Measurements from ENCODE around the gene RASAL1. TPM values are rescaled to one million over a fixed set of nuclear protein-coding genes. Genes with fewer than 3 reads are reported as not detected.
"Not testable (repeated sequence)": the region's sequence is repeated elsewhere in the genome, so short reads cannot be mapped to it uniquely, and the experiment has no call there.

Gene RASAL1
- total RNA-seq, 1 donor from 2014 or later = 1.4 TPM

DNA sequence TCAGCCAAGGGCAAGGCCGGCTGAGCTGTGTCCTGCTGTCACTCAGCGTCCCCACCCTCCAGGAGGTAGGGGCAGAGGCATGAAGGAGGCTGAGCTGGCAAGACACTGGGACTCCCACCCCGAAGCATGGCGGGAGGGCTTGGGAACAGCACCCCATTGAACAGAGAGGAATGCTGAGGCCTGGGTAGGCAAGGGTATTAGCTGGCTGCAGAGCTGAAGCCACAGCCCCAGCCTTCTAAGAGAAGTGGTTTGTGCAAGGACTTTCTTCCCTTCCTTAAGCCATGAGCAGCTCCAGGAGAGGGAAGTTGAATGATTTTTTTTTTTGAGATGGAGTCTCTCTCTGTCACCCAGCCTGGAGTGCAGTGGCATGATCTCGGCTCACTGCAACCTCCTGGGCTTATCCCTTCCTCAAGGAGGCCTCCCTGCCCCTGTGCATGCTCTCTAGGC is 7.3 kb upstream of the RASAL1 start:
- no peak overlapping the region for H3K4me3 Mint-ChIP-seq
- no peak for TF ChIP-seq EZH2 (IDR thresholded peaks at IDR 0.05)
- TF ChIP-seq CTCF (IDR thresholded peaks at IDR 0.05) = no peak
- no peak for TF ChIP-seq EZH2phosphoT487 (IDR thresholded peaks at IDR 0.05)

DNA sequence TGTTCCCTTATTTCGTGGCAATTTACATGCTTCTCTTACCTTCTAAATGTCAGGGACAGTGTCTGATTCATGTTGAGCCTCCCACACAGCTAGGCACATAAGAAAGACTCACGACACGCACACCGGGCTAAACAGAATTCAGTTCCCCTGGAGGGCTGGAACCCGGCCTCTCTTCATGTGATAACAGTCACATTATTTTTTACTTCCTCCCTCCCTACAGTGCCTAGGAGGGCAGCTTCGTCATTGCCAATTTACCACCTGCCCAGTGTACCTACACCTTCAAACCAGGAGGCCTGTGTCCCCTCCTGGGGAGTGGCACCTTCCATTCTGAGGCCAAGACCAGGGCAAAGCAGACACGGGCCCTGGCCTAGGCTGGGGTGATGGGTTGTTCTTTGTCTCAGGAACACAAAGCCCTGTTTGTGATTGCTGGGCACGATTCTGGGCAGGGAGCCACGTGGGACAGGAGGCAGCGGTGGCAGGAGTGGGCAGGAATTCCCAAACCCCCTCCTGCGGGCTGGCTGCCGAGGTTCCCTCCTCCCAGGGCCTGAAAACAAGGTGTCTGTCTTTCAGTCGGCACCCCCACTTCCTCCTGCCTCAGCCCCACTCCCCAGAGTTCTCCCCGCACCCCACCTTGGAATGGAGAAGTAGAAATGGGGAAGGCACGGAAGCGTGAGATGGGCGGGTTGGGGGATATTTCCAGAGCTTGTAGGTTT is 6.8 kb upstream of the RASAL1 start:
- Histone ChIP-seq H3K4me3 (no peak overlapping the region), H3K9ac (no peak overlapping the region), H3F3A (ENCODE audit: low read depth) (no peaks in the 10 kb centered on the region), H2AFZ (replicated peaks) (no peak overlapping the region), H3K27me3 (no peaks in the 10 kb centered on the region), H3K4me1 (no peaks in the 10 kb centered on the region), H4K20me1 (ENCODE audit: low read depth) (no peaks in the 10 kb centered on the region), H3K36me3 (no peaks in the 10 kb centered on the region), H3K4me2 (no peak overlapping the region), H3K79me2 (ENCODE audit: low read depth) (no peaks in the 10 kb centered on the region), H3K9me3 (ENCODE audit: low read depth) (no peaks in the 10 kb centered on the region), H3K27ac (no peak overlapping the region)
- DNase-seq (ENCODE audit: low spot score) = no peak
- Mint-ChIP-seq H3K4me3 (no peak overlapping the region), H3K4me1 (peaks cover 18% of the 10 kb centered on the region), H3K27me3 (ENCODE audit: insufficient read depth, low read depth) (peaks cover 2% of the 10 kb centered on the region), H3K36me3 (no peaks in the 10 kb centered on the region), H3K27ac (peak overlapping the region; percentile 54), H3K9me3 (peaks cover 6% of the 10 kb centered on the region)
- TF ChIP-seq EZH2 (IDR thresholded peaks at IDR 0.05) = no peak
- TF ChIP-seq CTCF (IDR thresholded peaks at IDR 0.05) = no peak
- no peak for TF ChIP-seq EZH2phosphoT487 (IDR thresholded peaks at IDR 0.05)

More for the DNA sequence above, 7.3 kb upstream of the RASAL1 start:
- Histone ChIP-seq H4K20me1 (ENCODE audit: low read depth) (no peaks in the 10 kb centered on the region), H3K9ac (no peak overlapping the region), H3K4me2 (no peak overlapping the region), H3K79me2 (ENCODE audit: low read depth) (no peaks in the 10 kb centered on the region), H3K4me3 (no peak overlapping the region), H3K27me3 (no peaks in the 10 kb centered on the region), H3K4me1 (no peaks in the 10 kb centered on the region), H2AFZ (replicated peaks) (no peak overlapping the region), H3K36me3 (no peaks in the 10 kb centered on the region), H3F3A (ENCODE audit: low read depth) (no peaks in the 10 kb centered on the region), H3K27ac (no peak overlapping the region), H3K9me3 (ENCODE audit: low read depth) (no peaks in the 10 kb centered on the region)
- Mint-ChIP-seq H3K36me3 (no peaks in the 10 kb centered on the region), H3K27ac (peak overlapping the region; percentile 39), H3K4me1 (peaks cover 18% of the 10 kb centered on the region), H3K9me3 (peaks cover 8% of the 10 kb centered on the region), H3K27me3 (ENCODE audit: insufficient read depth, low read depth) (peaks cover 2% of the 10 kb centered on the region)
- DNase-seq (ENCODE audit: low spot score) = no peak

GRCh38 chr12:113141716-113142115 is 6.2 kb upstream of the RASAL1 start:
- not testable (repeated sequence) for H3K27me3 Mint-ChIP-seq (ENCODE audit: insufficient read depth, low read depth); H4K20me1 ChIP-seq (ENCODE audit: low read depth); H3K27me3 ChIP-seq; H3F3A ChIP-seq (ENCODE audit: low read depth); H2AFZ ChIP-seq (replicated peaks); H3K4me2 ChIP-seq; H3K4me3 ChIP-seq; H3K9ac ChIP-seq; DNase-seq (ENCODE audit: low spot score); H3K36me3 ChIP-seq; H3K4me1 ChIP-seq; H3K4me3 Mint-ChIP-seq; H3K79me2 ChIP-seq (ENCODE audit: low read depth); H3K36me3 Mint-ChIP-seq; H3K9me3 ChIP-seq (ENCODE audit: low read depth); H3K27ac ChIP-seq; H3K9me3 Mint-ChIP-seq
- Mint-ChIP-seq H3K27ac (peak overlapping the region; percentile 54), H3K4me1 (peaks cover 20% of the 10 kb centered on the region)

- Mint-ChIP-seq H3K4me3 (no peak overlapping the region), H3K36me3 (no peaks in the 10 kb centered on the region), H3K9me3 (no peaks in the 10 kb centered on the region), H3K4me1 (peaks cover 21% of the 10 kb centered on the region), H3K27me3 (ENCODE audit: insufficient read depth, low read depth) (peaks cover 11% of the 10 kb centered on the region), H3K27ac (peak overlapping the region; percentile 43)
- Histone ChIP-seq H3K36me3 (no peaks in the 10 kb centered on the region), H3K4me3 (no peak overlapping the region), H2AFZ (replicated peaks) (no peak overlapping the region), H3K4me1 (peaks cover 6% of the 10 kb centered on the region), H3K79me2 (ENCODE audit: low read depth) (no peaks in the 10 kb centered on the region), H3F3A (ENCODE audit: low read depth) (peaks cover 9% of the 10 kb centered on the region), H3K9me3 (ENCODE audit: low read depth) (no peaks in the 10 kb centered on the region), H4K20me1 (ENCODE audit: low read depth) (no peaks in the 10 kb centered on the region), H3K9ac (no peak overlapping the region), H3K27me3 (peaks cover 13% of the 10 kb centered on the region), H3K27ac (no peak overlapping the region), H3K4me2 (no peak overlapping the region)
- no peak for DNase-seq (ENCODE audit: low spot score)
- TF ChIP-seq EZH2 (IDR thresholded peaks at IDR 0.05) (no peak), EZH2phosphoT487 (IDR thresholded peaks at IDR 0.05) (no peak), CTCF (IDR thresholded peaks at IDR 0.05) (no peak)
Observed at GRCh38 chr12:113140706-113141105, 5.1 kb upstream of the RASAL1 start.
